Lower leg skin (tissue), 4 donors: Measurements from ENCODE around the gene LNX1. TPM values are rescaled to one million over a fixed set of nuclear protein-coding genes. Genes with fewer than 3 reads are reported as not detected.

Experiments used
- DNase-seq, 2 donors: peaks; one replicate each; pipeline ENCODE4 v3.0.0-alpha.2; 2019; ENCODE audit warnings: low spot score in 2 of 2
- H3K4me3 ChIP-seq: fragments of 200-600 bp; sonication (generic); 2 replicates; pipeline ENCODE4 v1.5.1; 2017; ENCODE audit warnings: mild to moderate bottlenecking, low read depth; ENCODE audit not compliant: poor library complexity, severe bottlenecking
- POLR2A ChIP-seq, 2 donors: fragments of 450-650 bp; IDR thresholded peaks; one replicate each; pipeline ENCODE4 v1.6.1; 2016 to 2017; ENCODE audit warnings: antibody characterized with exemption in 2 of 2, mild to moderate bottlenecking in 1 of 2, moderate library complexity in 1 of 2
- WGBS, 2 donors: methylation state at CpG; one replicate each; pipeline ENCODE4 v1.1.5; 2018; 5-methylcytosine and 5-hydroxymethylcytosine counted together
- intact Hi-C: fragments of 100-400 bp; cut with DNase I; formaldehyde crosslinking; loops from one replicate; pipeline ENCODE4 v1.15.0; 2023; ENCODE audit warnings: low total_unique reads
- total RNA-seq, 4 donors: library from RNA; depleted of rRNA; stranded (reverse); fragments of >200 nt; gene quantifications; one replicate each; pipeline ENCODE4 v1.1.0, GENCODE V29; 2016
- TF ChIP-seq, protein P1 (sequence below), 3 donors: fragments of 450-650 bp; IDR thresholded peaks; one replicate each; pipeline ENCODE4 v1.5.1; 2016; ENCODE audit warnings: antibody characterized with exemption in 3 of 3, mild to moderate bottlenecking in 3 of 3, moderate library complexity in 2 of 3

LNX1 gene
- total RNA-seq, 4 donors from 2014 or later, result 37.0 to 79.9 (median 49.5) TPM

GRCh38 chr4:53545273-53545672, 46.0 kb downstream of the LNX1 start:
- intact Hi-C loops, result no loop called here
- no peak overlapping the region for H3K4me3 ChIP-seq
- 79 to 95% methylated on average over 1 of the region's 1 CpG for WGBS, 2 donors
- no peak for TF ChIP-seq POLR2A (IDR thresholded peaks at IDR 0.05)
- TF ChIP-seq, protein P1, sequence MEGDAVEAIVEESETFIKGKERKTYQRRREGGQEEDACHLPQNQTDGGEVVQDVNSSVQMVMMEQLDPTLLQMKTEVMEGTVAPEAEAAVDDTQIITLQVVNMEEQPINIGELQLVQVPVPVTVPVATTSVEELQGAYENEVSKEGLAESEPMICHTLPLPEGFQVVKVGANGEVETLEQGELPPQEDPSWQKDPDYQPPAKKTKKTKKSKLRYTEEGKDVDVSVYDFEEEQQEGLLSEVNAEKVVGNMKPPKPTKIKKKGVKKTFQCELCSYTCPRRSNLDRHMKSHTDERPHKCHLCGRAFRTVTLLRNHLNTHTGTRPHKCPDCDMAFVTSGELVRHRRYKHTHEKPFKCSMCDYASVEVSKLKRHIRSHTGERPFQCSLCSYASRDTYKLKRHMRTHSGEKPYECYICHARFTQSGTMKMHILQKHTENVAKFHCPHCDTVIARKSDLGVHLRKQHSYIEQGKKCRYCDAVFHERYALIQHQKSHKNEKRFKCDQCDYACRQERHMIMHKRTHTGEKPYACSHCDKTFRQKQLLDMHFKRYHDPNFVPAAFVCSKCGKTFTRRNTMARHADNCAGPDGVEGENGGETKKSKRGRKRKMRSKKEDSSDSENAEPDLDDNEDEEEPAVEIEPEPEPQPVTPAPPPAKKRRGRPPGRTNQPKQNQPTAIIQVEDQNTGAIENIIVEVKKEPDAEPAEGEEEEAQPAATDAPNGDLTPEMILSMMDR (IDR thresholded peaks at IDR 0.05), result no peak
- DNase-seq, result no peak

DNA sequence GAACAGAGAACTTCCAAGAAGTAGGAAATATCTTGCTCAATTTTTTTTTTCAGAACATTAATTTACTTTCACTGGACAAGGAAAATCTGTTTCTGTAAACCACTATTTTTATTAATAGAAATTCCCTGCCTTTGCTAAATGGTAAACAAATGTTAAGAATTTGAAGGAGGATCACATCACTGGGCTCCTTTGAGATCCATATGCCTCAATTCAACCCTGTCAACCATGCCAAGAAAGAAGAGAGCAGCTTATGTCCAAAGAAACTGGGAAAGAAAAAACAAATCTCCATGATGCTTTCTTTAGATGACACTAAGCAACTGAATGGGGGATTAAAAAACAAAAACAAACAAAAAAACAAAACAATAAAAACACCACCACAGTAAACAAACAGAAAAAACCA, 47.7 kb downstream of the LNX1 start:
- intact Hi-C loops, result no loop called here
- DNase-seq, result no peak
- TF ChIP-seq, protein P1 (IDR thresholded peaks at IDR 0.05), result no peak
- TF ChIP-seq POLR2A (IDR thresholded peaks at IDR 0.05), result no peak
- no peak overlapping the region for H3K4me3 ChIP-seq

- TF ChIP-seq, protein P1 (IDR thresholded peaks at IDR 0.05), result no peak
- no peak for TF ChIP-seq POLR2A (IDR thresholded peaks at IDR 0.05)
- 17 to 25% methylated on average over 2 of the region's 2 CpGs for WGBS, 2 donors
- H3K4me3 ChIP-seq, result no peak overlapping the region
- DNase-seq, result no peak
- intact Hi-C loops, result no loop called here
Measured at GRCh38 chr4:53541577-53542206, 49.6 kb downstream of the LNX1 start.

DNA sequence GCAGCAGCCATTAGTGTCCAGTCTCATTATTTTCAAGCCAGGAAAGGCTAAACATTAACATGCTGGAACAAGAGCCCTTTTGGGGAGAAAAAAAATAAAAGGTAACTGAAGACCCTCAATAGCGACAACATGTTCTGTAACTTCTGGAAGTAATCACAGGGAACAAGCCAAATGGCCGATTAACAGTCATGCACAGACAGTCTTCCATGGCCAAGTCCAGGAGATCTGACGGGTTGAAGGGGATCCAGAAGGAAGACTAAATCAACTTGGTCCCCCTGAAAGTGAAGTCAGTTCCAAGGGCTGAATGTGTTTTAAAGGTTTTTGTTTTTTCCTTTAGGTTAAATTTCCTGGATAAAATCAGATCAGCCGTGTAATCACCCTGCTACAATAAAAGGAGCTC, 52.5 kb downstream of the LNX1 start:
- intact Hi-C loops, result no loop called here
- TF ChIP-seq, protein P1 (IDR thresholded peaks at IDR 0.05), result no peak
- no peak for TF ChIP-seq POLR2A (IDR thresholded peaks at IDR 0.05)
- H3K4me3 ChIP-seq, result no peak overlapping the region
- no peak for DNase-seq
- WGBS, 2 donors, result 61 to 65% methylated on average over 4 of the region's 4 CpGs

- DNase-seq, result no peak
- H3K4me3 ChIP-seq, result no peak overlapping the region
- no peak for TF ChIP-seq POLR2A (IDR thresholded peaks at IDR 0.05)
- TF ChIP-seq, protein P1 (IDR thresholded peaks at IDR 0.05), result no peak
- intact Hi-C loops, result no loop called here
- 36 to 40% methylated on average over 3 of the region's 3 CpGs for WGBS, 2 donors
Measured at GRCh38 chr4:53537606-53538005, 53.7 kb downstream of the LNX1 start.

GRCh38 chr4:53536328-53536727, 55.0 kb downstream of the LNX1 start:
- H3K4me3 ChIP-seq, result no peak overlapping the region
- DNase-seq, result no peak
- 87 to 95% methylated on average over 2 of the region's 2 CpGs for WGBS, 2 donors
- TF ChIP-seq, protein P1 (IDR thresholded peaks at IDR 0.05), result no peak
- TF ChIP-seq POLR2A (IDR thresholded peaks at IDR 0.05), result no peak
- intact Hi-C loops, result no loop called here
